ENCODE data around the gene VPS37B. TPM values are rescaled to one million over a fixed set of nuclear protein-coding genes. Genes with fewer than 3 reads are reported as not detected.
A peak's percentile ranks its signal among the peaks of the same experiment; 100 is the strongest.

VPS37B gene
- total RNA-seq, 1 experiment from 2014 or later = 18.1 TPM

DNA sequence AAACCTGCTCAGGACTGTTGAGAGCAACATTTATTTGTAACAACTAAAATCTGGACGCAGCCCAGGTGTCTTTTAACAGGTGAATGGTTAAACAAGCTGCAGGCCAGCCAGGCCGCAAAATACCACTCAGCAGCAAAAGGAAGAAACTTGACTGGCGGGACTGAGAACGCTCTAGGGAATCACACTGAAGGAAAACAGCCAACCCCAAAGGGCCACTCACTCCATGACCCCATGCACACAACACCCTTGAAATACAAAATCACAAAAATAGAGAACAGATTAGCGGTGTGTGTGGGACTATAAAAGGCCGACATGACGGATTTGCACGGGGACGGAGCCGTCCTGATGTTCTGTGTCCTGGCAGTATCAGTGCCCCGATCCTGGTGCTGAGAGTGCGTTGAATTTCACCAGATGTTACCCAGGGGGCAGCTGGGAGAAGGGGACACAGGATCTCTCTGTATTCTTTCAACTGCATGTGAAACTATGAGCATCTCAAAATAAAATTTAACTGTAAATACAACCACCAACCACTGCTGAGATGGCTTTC lies 23.0 kb downstream of the VPS37B start:
- H3K9me3 Mint-ChIP-seq = no peaks in the 10 kb centered on the region
- H3K4me1 Mint-ChIP-seq = peaks cover 36% of the 10 kb centered on the region
- peaks cover 100% of the 10 kb centered on the region for H3K27me3 Mint-ChIP-seq (ENCODE audit: low read depth)
- POLR2A ChIA-PET = interaction anchor here (0.6 kb wide), 1 partner anchor 100 kb away, joined by 4 read pairs; no protein-coding TSS in a partner anchor
- CTCF ChIA-PET = interaction anchor here (1.0 to 2.7 kb wide), 6 partner anchors 7 to 79 kb away, joined by 3 to 20 read pairs (median 6); no protein-coding TSS in a partner anchor
- H3K4me3 Mint-ChIP-seq = peak overlapping the region; percentile 11; the same call in 1 of the 2 replicates
- peak overlapping the region; percentile 64 for H3K27ac Mint-ChIP-seq
- DNase-seq (ENCODE audit: low spot score) (no peak), ATAC-seq (no peak)
- peaks cover 24% of the 10 kb centered on the region for H3K36me3 Mint-ChIP-seq
- TF ChIP-seq MAX (CRISPR knock-in tag; IDR thresholded peaks at IDR 0.05) (no peak), E2F4 (CRISPR knock-in tag; IDR thresholded peaks at IDR 0.05; ENCODE audit: borderline replicate concordance, low read depth) (no peak), PRRX2 (CRISPR knock-in tag; IDR thresholded peaks at IDR 0.05) (no peak), ZNF396 (CRISPR knock-in tag; IDR thresholded peaks at IDR 0.05; ENCODE audit: borderline replicate concordance) (no peak), CBFB (CRISPR knock-in tag; IDR thresholded peaks at IDR 0.05; ENCODE audit: low read depth) (no peak)

- Mint-ChIP-seq H3K27me3 (ENCODE audit: low read depth) (peaks cover 99% of the 10 kb centered on the region), H3K9me3 (no peaks in the 10 kb centered on the region), H3K4me1 (peaks cover 36% of the 10 kb centered on the region), H3K27ac (peak overlapping the region; percentile 64), H3K36me3 (peaks cover 24% of the 10 kb centered on the region), H3K4me3 (0 out of 2 replicates have a peak overlapping the region, but pooled peaks have one; percentile 26)
- ChIA-PET CTCF (interaction anchor here (0.8 to 2.7 kb wide), 8 partner anchors 8 to 94 kb away, joined by 3 to 20 read pairs (median 4); partner anchors contain the start of gene ABCB9), POLR2A (interaction anchor here (0.6 kb wide), 1 partner anchor 99 kb away, joined by 4 read pairs; no protein-coding TSS in a partner anchor)
- ATAC-seq = peak; percentile 74
- peak; percentile 99 for DNase-seq (ENCODE audit: low spot score)
- TF ChIP-seq, protein P1, sequence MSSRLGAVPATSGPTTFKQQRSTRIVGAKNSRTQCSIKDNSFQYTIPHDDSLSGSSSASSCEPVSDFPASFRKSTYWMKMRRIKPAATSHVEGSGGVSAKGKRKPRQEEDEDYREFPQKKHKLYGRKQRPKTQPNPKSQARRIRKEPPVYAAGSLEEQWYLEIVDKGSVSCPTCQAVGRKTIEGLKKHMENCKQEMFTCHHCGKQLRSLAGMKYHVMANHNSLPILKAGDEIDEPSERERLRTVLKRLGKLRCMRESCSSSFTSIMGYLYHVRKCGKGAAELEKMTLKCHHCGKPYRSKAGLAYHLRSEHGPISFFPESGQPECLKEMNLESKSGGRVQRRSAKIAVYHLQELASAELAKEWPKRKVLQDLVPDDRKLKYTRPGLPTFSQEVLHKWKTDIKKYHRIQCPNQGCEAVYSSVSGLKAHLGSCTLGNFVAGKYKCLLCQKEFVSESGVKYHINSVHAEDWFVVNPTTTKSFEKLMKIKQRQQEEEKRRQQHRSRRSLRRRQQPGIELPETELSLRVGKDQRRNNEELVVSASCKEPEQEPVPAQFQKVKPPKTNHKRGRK (CRISPR knock-in tag; IDR thresholded peaks at IDR 0.05; ENCODE audit: borderline replicate concordance) = no peak
- TF ChIP-seq E2F4 (CRISPR knock-in tag; IDR thresholded peaks at IDR 0.05; ENCODE audit: borderline replicate concordance, low read depth) (no peak), TCF7 (CRISPR knock-in tag; IDR thresholded peaks at IDR 0.05; ENCODE audit: low read depth) (no peak), PRRX2 (CRISPR knock-in tag; IDR thresholded peaks at IDR 0.05) (no peak), TEAD1 (CRISPR knock-in tag; IDR thresholded peaks at IDR 0.05) (peak; percentile 87), PRDM15 (CRISPR knock-in tag; IDR thresholded peaks at IDR 0.05) (no peak), SMAD4 (CRISPR knock-in tag; IDR thresholded peaks at IDR 0.05) (peak; percentile 98), MLX (CRISPR knock-in tag; IDR thresholded peaks at IDR 0.05) (no peak), CREB1 (CRISPR knock-in tag; IDR thresholded peaks at IDR 0.05) (no peak)
- TF ChIP-seq, protein P2, sequence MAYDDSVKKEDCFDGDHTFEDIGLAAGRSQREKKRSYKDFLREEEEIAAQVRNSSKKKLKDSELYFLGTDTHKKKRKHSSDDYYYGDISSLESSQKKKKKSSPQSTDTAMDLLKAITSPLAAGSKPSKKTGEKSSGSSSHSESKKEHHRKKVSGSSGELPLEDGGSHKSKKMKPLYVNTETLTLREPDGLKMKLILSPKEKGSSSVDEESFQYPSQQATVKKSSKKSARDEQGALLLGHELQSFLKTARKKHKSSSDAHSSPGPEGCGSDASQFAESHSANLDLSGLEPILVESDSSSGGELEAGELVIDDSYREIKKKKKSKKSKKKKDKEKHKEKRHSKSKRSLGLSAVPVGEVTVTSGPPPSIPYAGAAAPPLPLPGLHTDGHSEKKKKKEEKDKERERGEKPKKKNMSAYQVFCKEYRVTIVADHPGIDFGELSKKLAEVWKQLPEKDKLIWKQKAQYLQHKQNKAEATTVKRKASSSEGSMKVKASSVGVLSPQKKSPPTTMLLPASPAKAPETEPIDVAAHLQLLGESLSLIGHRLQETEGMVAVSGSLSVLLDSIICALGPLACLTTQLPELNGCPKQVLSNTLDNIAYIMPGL (CRISPR knock-in tag; IDR thresholded peaks at IDR 0.05) = no peak
- TF ChIP-seq, protein P3, sequence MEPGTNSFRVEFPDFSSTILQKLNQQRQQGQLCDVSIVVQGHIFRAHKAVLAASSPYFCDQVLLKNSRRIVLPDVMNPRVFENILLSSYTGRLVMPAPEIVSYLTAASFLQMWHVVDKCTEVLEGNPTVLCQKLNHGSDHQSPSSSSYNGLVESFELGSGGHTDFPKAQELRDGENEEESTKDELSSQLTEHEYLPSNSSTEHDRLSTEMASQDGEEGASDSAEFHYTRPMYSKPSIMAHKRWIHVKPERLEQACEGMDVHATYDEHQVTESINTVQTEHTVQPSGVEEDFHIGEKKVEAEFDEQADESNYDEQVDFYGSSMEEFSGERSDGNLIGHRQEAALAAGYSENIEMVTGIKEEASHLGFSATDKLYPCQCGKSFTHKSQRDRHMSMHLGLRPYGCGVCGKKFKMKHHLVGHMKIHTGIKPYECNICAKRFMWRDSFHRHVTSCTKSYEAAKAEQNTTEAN (CRISPR knock-in tag; IDR thresholded peaks at IDR 0.05) = peak; percentile 98
These were observed 23.8 kb downstream of the VPS37B start for GRCh38 chr12:122871851-122872780.
